GM21717 (cell line): ENCODE data around the gene ACSS1.

Source experiments
- ATAC-seq: cut with Tn5 transposase; IDR thresholded peaks from one replicate; pipeline ENCODE4 v1.9.1; 2021; ENCODE audit warnings: mild to moderate bottlenecking, moderate library complexity; ENCODE audit not compliant: unreplicated experiment

ACSS1 gene

GRCh38 chr20:25033265-25033923, 24.5 kb downstream of the ACSS1 start:
- no peak for ATAC-seq

GRCh38 chr20:25032478-25033264, 25.3 kb downstream of the ACSS1 start:
- ATAC-seq, result no peak

GRCh38 chr20:25032065-25032477, 25.9 kb downstream of the ACSS1 start:
- no peak for ATAC-seq

- ATAC-seq, result no peak
Measured at GRCh38 chr20:25031241-25031640, 26.7 kb downstream of the ACSS1 start.

- no peak for ATAC-seq
Measured at GRCh38 chr20:25030649-25031207, 27.2 kb downstream of the ACSS1 start.

GRCh38 chr20:25030007-25030648, 27.8 kb downstream of the ACSS1 start:
- ATAC-seq, result no peak

GRCh38 chr20:25025986-25026605, 31.8 kb downstream of the ACSS1 start:
- no peak for ATAC-seq

- ATAC-seq, result no peak
Measured at GRCh38 chr20:25025091-25025861, 32.7 kb downstream of the ACSS1 start.

- no peak for ATAC-seq
Measured at GRCh38 chr20:25024171-25024570, 33.8 kb downstream of the ACSS1 start.

- no peak for ATAC-seq
Measured at GRCh38 chr20:25023356-25023755, 34.6 kb downstream of the ACSS1 start.

GRCh38 chr20:25022680-25023079, 35.3 kb downstream of the ACSS1 start:
- no peak for ATAC-seq

GRCh38 chr20:25021336-25021735, 36.6 kb downstream of the ACSS1 start:
- no peak for ATAC-seq

- no peak for ATAC-seq
Measured at GRCh38 chr20:25020901-25021301, 37.0 kb downstream of the ACSS1 start.

- ATAC-seq, result no peak
Measured at GRCh38 chr20:25020345-25020744, 37.6 kb downstream of the ACSS1 start.

GRCh38 chr20:25019381-25020155, 38.4 kb downstream of the ACSS1 start:
- ATAC-seq, result no peak

- ATAC-seq, result no peak
Measured at GRCh38 chr20:25018841-25019240, 39.1 kb downstream of the ACSS1 start.

- no peak for ATAC-seq
Measured at GRCh38 chr20:25018425-25018824, 39.5 kb downstream of the ACSS1 start.

GRCh38 chr20:25017257-25017803, 40.6 kb downstream of the ACSS1 start:
- ATAC-seq, result no peak

GRCh38 chr20:25016471-25016870, 41.5 kb downstream of the ACSS1 start:
- ATAC-seq, result no peak
